GM18858 (cell line): ENCODE results near the gene PCP4L1.
A peak's percentile ranks its signal among the peaks of the same experiment; 100 is the strongest.
"Not testable (repeated sequence)": the region's sequence is repeated elsewhere in the genome, so short reads cannot be mapped to it uniquely, and the experiment has no call there.

Experiments used
- ATAC-seq: cut with Tn5 transposase; IDR thresholded peaks from one replicate; pipeline ENCODE4 v1.9.1; 2021; ENCODE audit not compliant: unreplicated experiment

The PCP4L1 gene

DNA sequence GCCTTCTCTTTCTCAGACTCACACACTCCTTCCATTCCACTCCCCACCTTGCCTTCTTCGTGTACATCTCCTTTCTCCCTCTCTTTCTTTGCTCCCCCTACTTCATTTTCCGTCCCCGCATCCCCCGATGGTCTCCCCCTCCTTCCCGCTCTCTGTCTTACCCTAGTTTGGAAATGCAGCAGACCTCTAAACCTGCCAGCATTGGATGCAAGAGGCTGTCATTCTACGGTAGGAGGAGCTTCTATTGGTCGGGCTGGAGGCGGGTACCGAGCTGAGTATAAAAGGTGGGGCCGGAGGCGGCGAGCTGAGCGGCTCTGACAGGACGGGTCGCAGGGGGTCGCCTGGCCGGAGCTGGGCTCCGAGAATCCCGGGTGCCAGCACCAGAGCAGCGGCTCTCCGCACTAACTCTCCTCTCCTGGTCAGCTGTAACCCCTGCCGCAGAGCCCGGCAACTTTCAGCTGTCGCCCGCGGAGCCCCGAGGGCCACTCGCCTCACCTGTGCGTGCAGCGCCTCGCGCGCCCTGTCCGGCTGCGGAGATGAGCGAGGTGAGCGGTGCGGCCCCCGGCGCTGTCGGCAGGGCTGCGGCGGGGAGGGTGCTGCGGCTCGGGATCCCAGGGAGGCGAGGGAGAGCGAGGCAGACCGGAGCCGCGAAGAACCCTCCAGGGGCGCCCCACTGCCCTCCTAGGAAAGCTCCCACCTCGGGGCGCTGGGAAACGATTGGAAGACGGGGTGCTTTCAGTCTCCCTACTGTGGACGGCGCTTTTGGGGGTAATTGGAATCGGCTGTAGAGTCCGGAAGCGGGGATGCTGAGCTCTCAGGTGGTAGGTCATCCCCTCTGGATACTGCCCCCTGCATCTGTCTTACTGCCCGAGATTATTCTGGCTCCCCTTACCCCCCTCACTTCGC lies at the start of gene PCP4L1:
PCP4L1 (plus strand) TSS at position 307 of the 906 bp plus-strand sequence; CDS start at position 537, 230 bp downstream.
- no peak for ATAC-seq

DNA sequence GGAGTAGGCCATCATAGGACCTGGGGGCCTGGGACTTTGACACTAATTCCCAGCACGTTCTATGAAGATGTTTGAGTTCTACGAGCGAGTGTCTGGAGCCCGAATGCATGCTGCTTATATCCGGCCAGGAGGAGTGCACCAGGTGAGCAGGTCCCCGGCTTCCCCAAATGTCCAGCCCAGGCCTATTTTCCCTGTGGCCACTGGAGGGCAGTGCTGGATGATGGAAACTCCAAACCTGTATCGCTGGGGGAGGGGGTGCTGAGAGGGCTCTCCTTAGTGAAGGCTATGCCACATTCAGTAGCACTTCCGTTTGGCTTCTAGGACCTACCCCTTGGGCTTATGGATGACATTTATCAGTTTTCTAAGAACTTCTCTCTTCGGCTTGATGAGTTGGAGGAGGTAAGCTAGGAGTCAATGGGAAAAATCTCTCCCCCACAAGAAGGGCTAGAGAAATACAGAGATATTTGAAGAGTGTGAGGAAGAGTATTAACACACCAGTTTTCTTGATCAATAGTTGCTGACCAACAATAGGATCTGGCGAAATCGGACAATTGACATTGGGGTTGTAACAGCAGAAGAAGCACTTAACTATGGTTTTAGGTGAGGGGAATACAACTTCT lies 48.6 kb upstream of the PCP4L1 start:
- ATAC-seq, result no peak

DNA sequence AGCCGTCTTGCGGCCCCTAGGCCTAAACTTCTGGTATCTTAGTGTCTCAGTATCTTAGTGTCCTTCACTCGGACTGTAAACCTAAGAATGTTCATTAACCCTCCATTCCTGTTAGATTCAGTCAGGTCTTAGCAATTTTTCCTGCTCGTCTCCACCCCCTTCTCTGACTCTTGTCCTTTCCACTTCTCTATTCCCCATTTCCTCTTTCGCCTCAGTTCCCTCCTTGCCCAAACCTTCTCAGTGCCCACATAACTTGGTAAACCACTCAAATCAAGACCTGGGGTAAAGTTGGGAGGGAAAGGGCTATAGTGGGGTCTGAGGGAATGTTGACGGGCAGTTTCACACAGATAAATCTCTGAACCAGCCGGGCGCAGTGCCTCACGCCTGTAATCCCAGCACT lies 44.2 kb upstream of the PCP4L1 start:
- ATAC-seq, result no peak

DNA sequence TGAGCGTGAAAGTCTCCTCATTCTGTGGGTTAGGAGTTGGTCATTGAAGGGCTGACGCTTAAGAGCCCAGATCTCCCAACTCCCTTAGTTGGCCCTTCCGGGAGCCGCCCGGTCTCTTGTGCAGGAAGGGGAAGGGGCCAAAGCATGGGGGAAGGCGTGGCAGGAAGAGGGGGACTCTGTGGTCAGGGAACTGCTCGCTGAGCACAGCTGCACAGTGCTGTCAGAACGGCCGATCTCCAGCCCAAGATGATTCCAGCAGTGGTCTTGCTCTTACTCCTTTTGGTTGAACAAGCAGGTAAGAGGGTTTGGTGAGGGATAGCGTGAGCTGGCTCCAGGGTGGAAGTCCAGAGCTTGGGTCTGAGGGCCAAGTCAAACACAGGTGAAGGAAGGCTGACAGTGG lies 43.5 kb upstream of the PCP4L1 start, which contains the start of gene FCER1G:
FCER1G (plus strand) TSS at position 220 of the 400 bp plus-strand sequence; CDS start at position 247, 27 bp downstream.
- no peak for ATAC-seq

DNA sequence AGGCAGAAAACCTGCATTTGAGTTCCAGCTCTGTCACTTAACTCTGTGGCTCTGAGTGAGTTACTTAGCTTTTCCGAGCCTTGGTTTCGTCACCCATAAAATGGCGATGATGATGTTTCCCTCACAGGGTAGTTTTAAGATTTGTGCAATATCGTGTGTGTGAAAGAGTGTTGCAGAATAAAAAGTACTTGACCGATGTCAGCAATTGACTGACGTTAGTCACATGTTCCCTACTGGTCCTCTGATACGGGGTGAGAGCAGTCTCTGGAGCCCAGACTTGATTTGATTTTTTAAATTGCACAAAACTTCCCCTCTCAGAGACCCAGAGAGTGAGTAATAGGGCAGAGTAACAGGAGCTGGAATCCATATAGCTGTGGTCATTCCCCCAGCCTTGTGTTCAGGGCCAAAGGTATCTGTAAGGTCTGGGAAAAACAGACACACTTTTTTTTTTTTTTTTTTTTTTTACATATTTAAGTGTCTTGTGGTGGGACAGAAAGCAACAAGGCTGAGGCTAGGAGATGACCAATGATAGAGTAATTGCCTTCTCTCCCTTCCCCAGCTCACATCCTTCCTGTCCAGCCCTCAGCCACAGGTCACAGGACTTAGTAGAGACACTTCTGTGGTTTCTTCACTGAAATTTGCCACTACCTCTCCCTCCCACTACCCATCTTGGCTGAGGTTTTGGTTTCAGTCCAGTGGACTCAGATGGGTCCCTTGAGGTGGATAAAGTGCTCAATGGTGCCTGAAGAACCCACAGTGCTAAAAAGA lies 41.4 kb upstream of the PCP4L1 start:
- peak; percentile 73 for ATAC-seq

DNA sequence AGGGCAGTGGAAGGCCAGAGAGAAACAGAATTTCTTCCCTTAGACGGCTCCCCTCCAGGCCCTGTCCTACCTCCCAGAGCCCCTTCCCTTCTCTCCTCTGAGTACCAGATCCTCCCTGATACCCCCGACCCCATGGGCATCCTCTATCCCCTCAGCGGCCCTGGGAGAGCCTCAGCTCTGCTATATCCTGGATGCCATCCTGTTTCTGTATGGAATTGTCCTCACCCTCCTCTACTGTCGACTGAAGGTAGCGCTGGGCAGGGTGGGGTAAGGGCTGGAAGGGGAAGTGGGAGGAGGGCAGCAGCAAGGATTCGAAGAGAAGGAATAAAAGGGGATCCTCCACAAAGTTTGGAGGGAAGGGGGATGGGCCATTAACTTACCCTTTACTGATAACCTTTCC lies 40.7 kb upstream of the PCP4L1 start:
- no peak for ATAC-seq

DNA sequence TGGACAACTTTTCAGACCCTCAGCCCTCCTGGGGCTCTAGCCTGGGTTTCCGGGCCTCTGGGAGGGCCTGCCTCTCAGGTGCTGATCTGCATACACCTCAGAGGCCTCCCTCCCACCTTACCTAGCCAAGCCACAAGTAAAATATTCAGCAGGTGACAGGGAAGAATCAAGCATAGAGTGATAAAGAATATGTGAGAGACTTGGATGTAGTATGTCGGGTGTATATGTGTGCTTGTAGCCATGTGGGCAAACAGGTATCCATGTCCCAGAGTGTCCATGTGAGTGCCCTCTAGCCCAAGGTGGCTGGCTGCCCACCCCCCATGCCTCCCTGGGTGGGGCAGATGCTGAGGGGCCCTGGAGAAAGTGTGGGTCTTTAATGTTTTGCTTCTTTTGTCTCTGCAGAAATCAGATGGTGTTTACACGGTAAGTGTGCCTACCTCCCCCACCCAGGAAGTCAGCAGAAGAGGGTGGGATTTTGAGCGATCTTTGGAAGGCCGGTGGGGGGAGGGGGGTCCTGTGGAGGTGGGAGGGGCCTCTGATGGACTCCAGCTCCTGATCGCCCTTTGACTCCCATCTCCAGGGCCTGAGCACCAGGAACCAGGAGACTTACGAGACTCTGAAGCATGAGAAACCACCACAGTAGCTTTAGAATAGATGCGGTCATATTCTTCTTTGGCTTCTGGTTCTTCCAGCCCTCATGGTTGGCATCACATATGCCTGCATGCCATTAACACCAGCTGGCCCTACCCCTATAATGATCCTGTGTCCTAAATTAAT lies 40.1 kb upstream of the PCP4L1 start:
- ATAC-seq, result no peak

DNA sequence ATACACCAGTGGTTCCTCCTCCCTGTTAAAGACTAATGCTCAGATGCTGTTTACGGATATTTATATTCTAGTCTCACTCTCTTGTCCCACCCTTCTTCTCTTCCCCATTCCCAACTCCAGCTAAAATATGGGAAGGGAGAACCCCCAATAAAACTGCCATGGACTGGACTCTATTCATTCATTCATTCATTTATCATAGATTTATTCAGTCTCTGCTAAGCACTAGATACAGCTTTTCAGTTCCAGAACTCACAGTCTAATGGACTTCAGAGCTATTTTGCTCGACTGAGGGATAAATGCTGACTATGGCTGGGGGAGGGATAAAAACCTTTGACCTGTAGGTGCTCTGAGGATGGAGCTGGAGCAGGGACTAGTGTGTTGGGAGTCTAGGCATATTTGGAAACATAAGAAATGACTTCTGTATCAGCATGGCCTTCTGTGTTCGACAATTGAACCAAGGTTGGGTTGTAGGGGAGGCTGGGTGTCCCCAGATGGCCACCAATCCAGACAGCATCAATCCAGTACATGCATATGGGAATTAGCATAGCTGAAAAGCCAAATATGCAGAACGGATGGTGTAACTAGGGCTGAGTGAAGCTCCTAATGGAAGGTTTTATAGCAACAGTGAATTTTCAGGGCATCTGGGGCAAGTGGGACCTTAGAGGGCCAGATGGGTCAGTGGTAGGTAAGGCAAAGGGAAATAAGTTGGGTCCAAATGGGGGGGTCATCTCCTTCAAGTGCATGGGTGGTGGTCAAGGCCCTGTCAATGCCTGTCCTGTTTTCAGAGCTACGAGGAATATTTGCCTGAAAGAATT lies 39.3 kb upstream of the PCP4L1 start:
- no peak for ATAC-seq

DNA sequence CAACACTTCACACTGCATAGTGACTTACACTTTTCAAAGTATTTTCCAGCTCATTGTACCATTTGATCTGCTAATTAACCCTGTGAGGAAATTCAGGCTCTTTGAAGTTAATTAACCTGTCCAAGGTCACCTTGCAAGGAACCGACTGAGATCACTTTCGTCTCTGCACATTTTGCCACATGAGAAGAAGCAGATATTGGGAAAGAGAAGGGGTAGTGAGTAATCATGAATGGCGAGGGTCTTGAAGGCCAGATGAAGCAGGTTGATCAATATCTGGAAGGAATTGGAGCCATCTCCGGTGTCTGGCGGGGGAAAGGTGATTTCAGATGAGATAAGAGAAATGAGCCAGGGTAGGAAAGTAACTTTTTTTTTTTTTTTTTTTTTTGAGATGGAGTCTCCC lies 38.5 kb upstream of the PCP4L1 start:
- no peak for ATAC-seq

DNA sequence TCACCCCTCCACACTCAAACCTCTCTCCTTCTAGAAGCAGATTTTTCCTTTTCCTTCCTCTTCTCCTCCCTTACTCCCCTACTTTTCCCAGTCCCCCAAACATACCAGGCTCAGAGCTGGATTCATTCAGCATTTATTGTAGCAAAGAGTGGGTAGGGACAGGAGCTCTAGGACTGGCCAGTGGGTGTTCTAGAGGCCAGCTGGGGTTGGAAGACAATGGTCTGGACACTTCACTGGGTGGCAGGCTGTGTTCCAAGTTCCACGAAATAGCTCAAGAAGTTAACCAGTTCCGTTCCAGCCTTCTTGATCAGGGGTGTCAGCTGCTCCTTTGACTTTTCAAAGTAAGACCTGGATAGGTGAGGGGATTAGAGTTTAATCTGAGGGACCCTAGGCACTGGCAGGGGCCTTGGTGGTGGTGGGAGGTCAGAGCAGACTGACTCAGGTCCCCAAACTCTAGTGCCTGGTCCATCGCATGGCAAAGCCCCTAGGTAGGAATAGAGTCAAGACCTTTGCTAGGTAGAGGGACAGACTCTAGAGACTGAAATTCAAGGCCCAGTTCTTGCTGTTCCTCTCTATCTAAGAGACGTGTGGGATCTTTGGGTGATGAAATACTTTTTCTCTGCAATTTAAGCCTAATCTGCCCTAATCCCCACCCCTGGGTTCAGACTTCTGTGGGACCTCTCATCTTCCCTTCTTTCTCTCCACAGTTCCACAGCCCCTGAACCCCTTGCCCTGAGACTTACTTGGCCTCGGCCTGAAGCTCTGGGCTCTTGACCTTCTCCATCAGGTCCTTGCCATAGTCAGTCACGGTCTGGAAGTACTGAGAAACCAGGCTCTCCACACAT lies 36.1 kb upstream of the PCP4L1 start:
- no peak for ATAC-seq

DNA sequence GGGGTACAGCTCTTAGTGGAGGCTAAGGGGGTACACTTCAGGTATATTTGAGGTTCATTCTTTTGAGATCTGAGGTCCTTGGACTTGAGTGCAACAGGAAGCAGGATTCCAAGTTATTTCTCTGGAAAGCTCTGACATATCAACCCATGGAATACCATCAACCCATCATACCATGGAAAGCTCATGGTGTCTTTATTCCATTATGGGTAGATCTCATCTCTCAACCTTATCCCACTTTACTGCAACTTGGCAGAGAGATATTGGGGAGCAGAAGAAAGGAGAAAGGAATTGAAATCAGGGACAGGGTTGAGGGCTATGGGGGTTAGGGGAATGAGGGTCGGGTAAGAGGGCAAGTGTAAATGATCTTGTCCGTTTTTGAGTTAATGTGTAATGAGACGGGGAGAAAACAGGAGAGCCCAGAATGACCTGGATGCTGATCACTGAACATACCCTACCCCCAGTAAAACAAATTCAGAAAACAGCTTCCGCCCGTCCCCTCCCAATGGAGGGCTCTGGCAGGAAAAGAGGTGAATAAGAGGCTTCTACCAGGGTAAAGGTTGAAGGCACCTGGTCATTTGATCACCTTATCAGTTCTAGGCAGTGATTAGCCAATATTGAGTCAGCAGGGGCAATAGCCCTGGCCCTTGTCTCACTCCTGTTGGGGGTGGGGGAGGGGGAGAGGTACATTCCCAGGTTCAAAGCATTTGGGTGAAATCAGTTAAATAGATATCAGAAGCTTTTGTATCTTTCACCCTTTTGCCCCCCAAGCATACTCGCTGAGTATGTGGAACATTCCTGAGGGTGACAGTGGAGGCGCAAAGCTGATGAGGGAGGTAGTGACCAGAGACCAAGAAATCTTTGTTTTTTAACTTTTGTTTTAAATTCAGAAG lies 34.5 kb upstream of the PCP4L1 start:
- ATAC-seq, result no peak

DNA sequence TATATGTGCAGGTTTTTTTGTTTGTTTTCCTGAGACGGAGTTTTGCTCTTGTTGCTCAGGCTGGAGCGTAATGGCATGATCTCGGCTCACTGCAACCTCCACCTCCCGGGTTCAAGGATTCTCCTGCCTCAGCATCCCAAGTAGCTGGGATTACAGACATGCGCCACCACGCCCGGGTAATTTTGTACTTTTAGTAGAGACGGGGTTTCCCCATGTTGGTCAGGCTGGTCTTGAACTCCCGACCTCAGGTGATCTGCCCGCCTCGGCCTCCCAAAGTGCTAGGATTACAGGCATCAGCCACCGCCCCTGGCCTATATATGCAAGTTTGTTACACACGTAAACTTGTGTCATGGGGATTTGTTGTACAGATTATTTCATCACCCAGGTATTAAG lies 33.9 kb upstream of the PCP4L1 start:
- ATAC-seq, result not testable (repeated sequence)

DNA sequence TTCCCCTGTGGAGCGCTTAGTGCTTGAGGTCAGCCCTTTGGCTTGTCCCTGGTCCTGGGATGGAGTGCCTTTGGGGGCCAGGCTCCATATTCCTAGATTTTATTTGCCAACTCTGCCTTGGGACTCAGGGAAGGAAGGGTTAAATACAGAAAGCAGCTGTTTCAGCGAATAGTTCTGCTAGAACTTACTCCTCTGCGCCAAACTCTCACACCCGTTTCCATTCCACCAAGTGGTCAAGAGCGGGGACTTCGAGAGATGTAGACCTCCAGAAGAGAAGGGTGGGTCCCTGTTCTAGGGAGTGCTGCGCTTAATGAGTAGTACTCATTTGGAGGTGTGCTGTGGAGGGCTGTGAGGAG lies 33.4 kb upstream of the PCP4L1 start:
- no peak for ATAC-seq

DNA sequence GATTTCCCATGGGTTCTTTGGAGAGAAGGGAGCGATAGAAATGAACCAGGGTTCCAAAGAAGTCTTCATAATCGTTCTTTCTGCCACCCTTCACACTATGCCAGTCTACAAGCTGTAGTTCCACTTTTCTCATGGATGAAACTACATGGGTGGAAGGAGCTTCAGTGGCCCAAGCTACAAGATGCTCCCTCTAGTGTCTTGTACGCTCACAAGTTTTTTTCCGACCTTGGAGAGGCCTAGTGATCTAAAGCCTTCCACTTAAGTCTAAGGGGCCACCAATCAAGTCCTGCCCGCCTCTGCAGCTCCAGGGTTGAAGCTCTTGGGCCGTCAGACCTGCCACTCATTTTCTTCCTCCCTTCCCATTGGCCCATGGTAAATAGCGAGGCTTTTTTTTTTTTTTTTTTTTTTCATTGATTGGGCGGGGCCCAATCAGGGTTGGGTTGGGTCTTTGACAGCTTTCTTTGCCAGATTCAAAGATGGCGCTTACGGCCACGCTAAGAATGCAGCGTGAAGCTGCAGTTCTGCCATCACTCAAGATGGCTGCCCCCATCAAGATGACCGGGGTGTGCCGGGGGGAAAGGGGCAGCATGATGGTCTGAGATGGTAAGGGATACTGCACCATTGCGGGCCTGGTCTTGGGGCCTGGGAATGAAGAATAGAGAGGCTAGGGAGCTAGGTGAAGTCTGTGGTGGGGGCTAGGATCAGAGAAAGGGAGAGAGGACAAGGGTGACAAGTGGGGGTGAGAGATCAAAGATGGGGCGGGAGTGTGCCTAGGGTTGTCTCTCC lies 32.8 kb upstream of the PCP4L1 start, which contains the start of gene TOMM40L:
TOMM40L (plus strand) TSS at position 527 of the 786 bp plus-strand sequence. CDS start 430 bp downstream, outside the sequence.
- ATAC-seq, result peak; percentile 89

DNA sequence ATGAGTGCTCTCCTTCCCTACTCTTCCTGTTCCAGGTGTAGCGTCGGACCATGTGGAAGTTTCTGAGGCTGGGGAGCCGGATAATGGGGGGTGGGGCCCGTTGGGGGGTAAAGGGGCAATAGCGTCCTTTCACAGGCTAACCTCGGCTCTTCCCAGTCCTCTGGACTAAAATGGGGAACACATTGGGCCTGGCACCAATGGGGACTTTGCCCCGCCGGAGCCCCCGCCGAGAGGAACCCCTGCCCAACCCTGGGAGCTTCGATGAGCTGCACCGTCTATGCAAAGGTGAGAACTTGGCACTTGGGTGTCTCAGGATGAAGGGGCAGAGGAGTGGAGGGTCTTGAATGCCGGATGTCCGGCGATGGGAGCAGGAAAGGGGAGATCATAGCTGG lies 32.2 kb upstream of the PCP4L1 start:
- no peak for ATAC-seq

DNA sequence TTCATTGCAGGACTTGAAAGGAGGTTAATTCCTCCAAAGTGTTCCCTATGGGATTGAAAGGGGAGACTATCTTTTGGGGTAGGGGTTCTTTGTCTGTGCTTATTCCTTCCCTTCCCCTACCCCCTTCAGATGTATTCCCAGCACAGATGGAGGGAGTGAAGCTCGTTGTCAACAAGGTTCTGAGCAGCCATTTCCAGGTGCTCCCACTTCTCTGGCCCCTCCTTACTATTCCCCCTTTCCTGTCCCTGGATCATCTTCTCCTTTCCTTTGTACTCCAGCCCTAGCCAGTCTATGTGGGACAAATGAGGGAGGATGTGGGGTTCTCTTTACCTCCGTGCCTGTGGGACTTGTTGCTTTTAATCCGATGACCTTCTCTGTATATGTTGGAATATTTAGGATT lies 31.8 kb upstream of the PCP4L1 start:
- no peak for ATAC-seq

DNA sequence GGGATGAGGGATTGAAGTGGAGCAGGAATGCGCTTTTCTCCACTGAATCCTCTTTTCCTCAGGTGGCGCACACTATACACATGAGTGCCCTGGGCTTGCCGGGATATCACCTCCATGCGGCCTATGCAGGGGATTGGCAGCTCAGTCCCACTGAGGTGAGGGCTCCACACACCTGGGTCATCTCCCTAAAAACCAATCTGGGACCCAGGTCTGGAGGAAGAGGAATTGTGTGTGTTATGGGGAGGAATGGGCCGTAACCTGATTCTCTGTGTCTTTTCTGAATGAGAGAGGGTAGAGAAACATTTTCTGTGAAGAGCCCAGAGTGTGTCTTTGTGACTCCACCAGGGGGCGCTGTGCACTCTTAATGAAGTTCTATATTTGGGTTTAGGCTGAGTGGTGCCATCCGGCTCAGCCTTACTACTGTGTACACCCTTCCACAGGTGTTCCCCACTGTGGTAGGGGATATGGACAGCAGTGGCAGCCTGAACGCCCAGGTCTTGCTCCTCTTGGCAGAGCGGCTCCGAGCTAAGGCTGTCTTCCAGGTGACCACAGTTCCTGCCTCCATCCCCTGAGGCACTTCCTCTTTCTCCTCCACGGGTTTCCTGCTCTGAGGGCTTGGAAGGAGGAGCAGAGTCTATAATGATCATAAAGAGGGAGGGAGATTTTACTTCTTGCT lies 31.2 kb upstream of the PCP4L1 start:
- no peak for ATAC-seq
